Kidney (tissue), 14 donors: ENCODE measurements around the gene LMX1B. TPM values are rescaled to one million over a fixed set of nuclear protein-coding genes. Genes with fewer than 3 reads are reported as not detected.

Experiments
- DNase-seq, 5 donors: peaks; one replicate each; pipeline ENCODE4 v3.0.0-alpha.2; 2013 to 2020
- FAIRE-seq: peaks from 2 replicates; lab custom pipeline; 2012; peaks lifted over from hg19 to GRCh38; lab: Jason Lieb, UNC
- H3K27ac ChIP-seq, 2 donors: one replicate each; pipeline ENCODE4 v1.7.0; 2013; ENCODE audit warnings: low read depth in 2 of 2, low read length in 2 of 2, inconsistent platforms in 1 of 2
- H3K27me3 ChIP-seq: one replicate; pipeline ENCODE4 v1.7.1; 2013; ENCODE audit warnings: low read length, inconsistent platforms; ENCODE audit not compliant: control insufficient read depth, insufficient read depth
- H3K36me3 ChIP-seq, 3 donors: one replicate each; pipeline versions ENCODE4 v1.7.0 to v1.7.1; 2013; ENCODE audit warnings: low read length in 3 of 3, control low read depth in 1 of 3, inconsistent platforms in 1 of 3; ENCODE audit not compliant: insufficient read depth in 3 of 3, control insufficient read depth in 2 of 3
- H3K4me1 ChIP-seq, 3 donors: one replicate each; pipeline versions ENCODE4 v1.7.0 to v1.7.1; 2013; ENCODE audit warnings: low read length in 3 of 3, inconsistent platforms in 1 of 3, low read depth in 1 of 3; ENCODE audit not compliant: control insufficient read depth in 2 of 3, insufficient read depth in 2 of 3
- H3K4me3 ChIP-seq, 3 donors: one replicate each; pipeline versions ENCODE4 v1.7.0 to v1.8.1; 2013; ENCODE audit warnings: low read length in 3 of 3, control low read depth in 1 of 3, inconsistent platforms in 1 of 3
- H3K9ac ChIP-seq, 3 donors: one replicate each; pipeline versions ENCODE4 v1.7.0 to v1.7.1; 2013; ENCODE audit warnings: low read length in 3 of 3, control low read depth in 1 of 3, inconsistent platforms in 1 of 3
- H3K9me3 ChIP-seq, 3 donors: one replicate each; pipeline versions ENCODE4 v1.7.0 to v1.7.1; 2013; ENCODE audit warnings: low read length in 3 of 3, control low read depth in 1 of 3, inconsistent platforms in 1 of 3; ENCODE audit not compliant: control insufficient read depth in 2 of 3, insufficient read depth in 1 of 3
- intact Hi-C: fragments of 100-400 bp; cut with DNase I; formaldehyde crosslinking; loops from one replicate; pipeline ENCODE4 v1.11.1; 2022
- polyA plus RNA-seq: library from polyadenylated mRNA; stranded (reverse); fragments of 350-450 nt; fragmentation: Illumina TruSeq; extraction: RNeasy Lipid Tissue Mini Kit (QIAGEN cat#74804); gene quantifications from one replicate; pipeline ENCODE4 v1.2.3, GENCODE V29; 2014; ENCODE audit warnings: low read depth, low replicate concordance; ENCODE audit not compliant: insufficient read depth
- total RNA-seq: library from RNA; stranded (reverse); fragmentation: NEBNext Ultra II Directional; extraction: Animal tissue kit (Norgen Biotek cat#: 25700); gene quantifications from one replicate; pipeline ENCODE4 v1.2.1, GENCODE V29; 2021
- TF ChIP-seq, protein P1 (sequence below): IDR thresholded peaks from 3 replicates; pipeline ENCODE4 v1.5.1; 2012; ENCODE audit warnings: mild to moderate bottlenecking, moderate library complexity, borderline replicate concordance; ENCODE audit not compliant: insufficient read depth; ENCODE audit errors: extremely low read depth
- donor health status: control.
- donor health status: control.
- donor health status: control.
- donor health status: control.
- donor health status: control.
- donor health status: DM: yes; HTN: yes; CAD: no.
- donor health status: Normal renal cell carcinoma (clear cell type).

LMX1B gene
- total and polyA plus RNA-seq, 2 donors from 2014 or later, result 0.57 to 2.6 TPM

DNA sequence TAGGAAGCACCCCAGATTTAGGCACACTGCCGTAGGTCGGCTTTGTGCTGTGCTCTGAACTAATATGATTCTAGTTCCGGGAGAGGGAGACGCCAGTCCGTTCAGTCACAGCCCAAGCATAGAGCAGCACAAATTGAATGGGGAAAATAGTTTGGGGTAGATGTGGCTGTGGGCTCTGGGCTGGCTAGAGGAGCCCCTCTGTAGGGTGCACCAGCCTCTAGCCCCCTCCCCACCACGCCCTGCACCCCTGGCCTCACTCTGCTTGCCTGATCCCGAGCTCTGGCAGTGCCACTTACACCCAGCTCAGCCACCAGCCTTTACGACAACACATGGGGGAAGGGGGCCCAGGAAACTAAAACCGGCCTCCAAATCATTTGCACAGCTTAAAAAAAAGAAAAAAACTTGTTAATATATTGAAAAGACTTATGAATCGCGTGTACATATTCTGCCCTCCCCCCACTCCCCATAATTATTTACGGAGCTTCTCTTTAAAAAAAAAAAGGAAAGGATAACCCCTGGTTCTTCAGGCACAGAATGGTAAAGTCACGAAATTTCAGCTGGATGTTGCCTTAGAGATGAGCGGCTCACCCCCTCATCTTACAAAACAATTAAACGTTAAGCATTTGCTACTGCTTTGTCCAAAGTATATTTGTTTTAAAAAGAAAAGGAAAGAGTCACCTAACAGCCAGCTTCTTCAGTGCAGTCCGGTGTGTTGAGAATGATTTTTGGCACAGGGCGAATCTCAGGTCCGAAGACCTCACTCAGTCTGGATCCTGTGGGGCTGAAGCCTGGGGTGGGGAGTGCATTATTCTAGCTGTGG lies 3.5 kb downstream of the LMX1B start:
- Histone ChIP-seq H3K27me3 (peaks cover 41% of the 10 kb centered on the region), H3K9me3 (no peaks in the 10 kb centered on the region), H3K36me3 (no peaks in the 10 kb centered on the region), H3K4me3 (no peak overlapping the region), H3K4me1 (peaks cover 0 to 8% (median under 1%) of the 10 kb centered on the region in 3 donors), H3K27ac (no peak overlapping the region), H3K9ac (no peak overlapping the region)
- FAIRE-seq (no peak), DNase-seq (peak in 1 of 5 donors; percentile 43)
- TF ChIP-seq, protein P1, sequence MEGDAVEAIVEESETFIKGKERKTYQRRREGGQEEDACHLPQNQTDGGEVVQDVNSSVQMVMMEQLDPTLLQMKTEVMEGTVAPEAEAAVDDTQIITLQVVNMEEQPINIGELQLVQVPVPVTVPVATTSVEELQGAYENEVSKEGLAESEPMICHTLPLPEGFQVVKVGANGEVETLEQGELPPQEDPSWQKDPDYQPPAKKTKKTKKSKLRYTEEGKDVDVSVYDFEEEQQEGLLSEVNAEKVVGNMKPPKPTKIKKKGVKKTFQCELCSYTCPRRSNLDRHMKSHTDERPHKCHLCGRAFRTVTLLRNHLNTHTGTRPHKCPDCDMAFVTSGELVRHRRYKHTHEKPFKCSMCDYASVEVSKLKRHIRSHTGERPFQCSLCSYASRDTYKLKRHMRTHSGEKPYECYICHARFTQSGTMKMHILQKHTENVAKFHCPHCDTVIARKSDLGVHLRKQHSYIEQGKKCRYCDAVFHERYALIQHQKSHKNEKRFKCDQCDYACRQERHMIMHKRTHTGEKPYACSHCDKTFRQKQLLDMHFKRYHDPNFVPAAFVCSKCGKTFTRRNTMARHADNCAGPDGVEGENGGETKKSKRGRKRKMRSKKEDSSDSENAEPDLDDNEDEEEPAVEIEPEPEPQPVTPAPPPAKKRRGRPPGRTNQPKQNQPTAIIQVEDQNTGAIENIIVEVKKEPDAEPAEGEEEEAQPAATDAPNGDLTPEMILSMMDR, result no peak
- intact Hi-C loops, result loop anchor here (10.0 kb wide), 1 partner anchor 168 kb away; no protein-coding TSS in a partner anchor

DNA sequence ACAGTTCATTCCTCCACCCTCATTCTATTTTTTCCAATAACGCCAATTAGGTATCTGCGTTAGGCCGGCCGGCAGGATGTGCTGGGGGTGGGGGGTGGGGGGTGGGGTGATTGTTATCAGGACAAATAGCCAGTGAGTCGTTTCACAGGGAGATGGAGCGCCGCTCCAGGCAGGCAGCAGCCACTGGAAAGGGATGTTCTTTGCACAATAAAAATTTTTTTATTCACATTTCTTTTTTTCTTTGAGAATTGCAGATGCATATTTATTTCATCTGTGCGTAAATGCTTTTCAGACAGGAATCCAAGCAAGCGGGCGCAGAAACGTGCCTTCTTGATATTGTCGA lies 4.1 kb downstream of the LMX1B start:
- TF ChIP-seq, protein P1, result no peak
- Histone ChIP-seq H3K4me1 (peaks cover 0 to 5% (median 0%) of the 10 kb centered on the region in 3 donors), H3K27ac (no peak overlapping the region), H3K9me3 (no peaks in the 10 kb centered on the region), H3K9ac (no peak overlapping the region), H3K4me3 (no peak overlapping the region), H3K36me3 (no peaks in the 10 kb centered on the region), H3K27me3 (peaks cover 44% of the 10 kb centered on the region)
- DNase-seq, result peak in 1 of 5 donors; percentile 40
- intact Hi-C loops, result loop anchor here (10.0 kb wide), 1 partner anchor 167 kb away; no protein-coding TSS in a partner anchor
- FAIRE-seq, result no peak

GRCh38 chr9:126618190-126618584 lies 4.5 kb downstream of the LMX1B start:
- no peak overlapping the region for H3K27ac ChIP-seq
- H3K4me1 ChIP-seq, result peaks cover 0 to 2% (median 0%) of the 10 kb centered on the region in 3 donors
- TF ChIP-seq, protein P1, result no peak
- H3K36me3 ChIP-seq, result no peaks in the 10 kb centered on the region
- DNase-seq (no peak), FAIRE-seq (no peak)
- no peak overlapping the region for H3K4me3 ChIP-seq
- H3K9ac ChIP-seq, result no peak overlapping the region
- peaks cover 47% of the 10 kb centered on the region for H3K27me3 ChIP-seq
- H3K9me3 ChIP-seq, result no peaks in the 10 kb centered on the region
- intact Hi-C loops, result loop anchor here (10.0 kb wide), 1 partner anchor 167 kb away; no protein-coding TSS in a partner anchor
